ENCODE results near the gene SP6.
A peak's percentile ranks its signal among the peaks of the same experiment; 100 is the strongest.

Gene SP6

GRCh38 chr17:47853616-47854015, 2.7 kb upstream of the SP6 start:
- no peak for DNase-seq

- DNase-seq, result no peak
These were observed 1.4 kb upstream of the SP6 start for GRCh38 chr17:47852113-47852949.

GRCh38 chr17:47851764-47852112, 775 bp upstream of the SP6 start:
- no peak for DNase-seq

GRCh38 chr17:47850373-47850691, 631 bp downstream of the SP6 start:
- peak in 1 of 3 experiments; percentile 53 for DNase-seq

- DNase-seq, result no peak
These were observed 2.8 kb downstream of the SP6 start for GRCh38 chr17:47848198-47848513.

GRCh38 chr17:47847341-47848197, 3.4 kb downstream of the SP6 start:
- no peak for DNase-seq

- DNase-seq, result no peak
These were observed 4.1 kb downstream of the SP6 start for GRCh38 chr17:47846716-47847340.

GRCh38 chr17:47845716-47846075, 5.3 kb downstream of the SP6 start:
- no peak for DNase-seq

GRCh38 chr17:47844814-47845715, 5.9 kb downstream of the SP6 start:
- peak in 1 of 3 experiments; percentile 22 for DNase-seq

- DNase-seq, result peak in 1 of 3 experiments; percentile 51
These were observed 6.7 kb downstream of the SP6 start for GRCh38 chr17:47844227-47844626.

GRCh38 chr17:47843391-47843730, 7.6 kb downstream of the SP6 start:
- peak in 1 of 3 experiments; percentile 63 for DNase-seq

GRCh38 chr17:47841488-47842291, 9.3 kb downstream of the SP6 start:
- DNase-seq, result no peak

GRCh38 chr17:47840742-47841487, 10.0 kb downstream of the SP6 start, which contains the start of gene SCRN2:
SCRN2 (minus strand) TSS chr17:47841273; CDS start chr17:47840843, 430 bp downstream.
- DNase-seq, result peak; percentile 84 to 93 (median 89)

- DNase-seq, result peak in 2 of 3 experiments; percentile 25 to 42
These were observed 10.8 kb downstream of the SP6 start for GRCh38 chr17:47840001-47840741.

GRCh38 chr17:47839071-47839470, 11.9 kb downstream of the SP6 start:
- DNase-seq, result no peak

- DNase-seq, result no peak
These were observed 12.3 kb downstream of the SP6 start for GRCh38 chr17:47838636-47839035.

- DNase-seq, result no peak
These were observed 13.4 kb downstream of the SP6 start for GRCh38 chr17:47837401-47838039.

GRCh38 chr17:47836601-47837000, 14.4 kb downstream of the SP6 start:
- no peak for DNase-seq

GRCh38 chr17:47834756-47835155, 16.2 kb downstream of the SP6 start:
- no peak for DNase-seq

- no peak for DNase-seq
These were observed 19.0 kb downstream of the SP6 start for GRCh38 chr17:47831934-47832327.
